ENCODE measurements around the gene NR2F1-AS1.
"Not testable (repeated sequence)": the region's sequence is repeated elsewhere in the genome, so short reads cannot be mapped to it uniquely, and the experiment has no call there.

The NR2F1-AS1 gene

GRCh38 chr5:93423300-93423699 lies 157.7 kb downstream of the NR2F1-AS1 start:
- FAIRE-seq: no peak

- no peak for FAIRE-seq
Observed at GRCh38 chr5:93422652-93423280, 158.3 kb downstream of the NR2F1-AS1 start.

- no peak for FAIRE-seq
Observed at GRCh38 chr5:93421987-93422401, 159.0 kb downstream of the NR2F1-AS1 start.

GRCh38 chr5:93421468-93421867 lies 159.6 kb downstream of the NR2F1-AS1 start:
- FAIRE-seq: no peak

GRCh38 chr5:93417490-93417889 lies 163.5 kb downstream of the NR2F1-AS1 start:
- no peak for FAIRE-seq

GRCh38 chr5:93415819-93416218 lies 165.2 kb downstream of the NR2F1-AS1 start:
- FAIRE-seq: no peak

GRCh38 chr5:93411716-93412115 lies 169.3 kb downstream of the NR2F1-AS1 start:
- FAIRE-seq: no peak

GRCh38 chr5:93409691-93410090 lies 171.3 kb downstream of the NR2F1-AS1 start:
- no peak for FAIRE-seq

GRCh38 chr5:93407454-93407853 lies 173.6 kb downstream of the NR2F1-AS1 start:
- no peak for FAIRE-seq

- FAIRE-seq: no peak
Observed at GRCh38 chr5:93406971-93407401, 174.0 kb downstream of the NR2F1-AS1 start.

- FAIRE-seq: no peak
Observed at GRCh38 chr5:93404246-93404645, 176.8 kb downstream of the NR2F1-AS1 start.

GRCh38 chr5:93403141-93403928 lies 177.7 kb downstream of the NR2F1-AS1 start:
- no peak for FAIRE-seq

- FAIRE-seq: no peak
Observed at GRCh38 chr5:93402451-93402850, 178.6 kb downstream of the NR2F1-AS1 start.

GRCh38 chr5:93401634-93402213 lies 179.3 kb downstream of the NR2F1-AS1 start:
- no peak for FAIRE-seq

- FAIRE-seq: no peak
Observed at GRCh38 chr5:93399675-93400074, 181.3 kb downstream of the NR2F1-AS1 start.

- FAIRE-seq: no peak
Observed at GRCh38 chr5:93395971-93396379, 185.0 kb downstream of the NR2F1-AS1 start.

GRCh38 chr5:93395010-93395409 lies 186.0 kb downstream of the NR2F1-AS1 start:
- FAIRE-seq: no peak

GRCh38 chr5:93394301-93394700 lies 186.7 kb downstream of the NR2F1-AS1 start:
- FAIRE-seq: no peak

GRCh38 chr5:93391169-93391568 lies 189.8 kb downstream of the NR2F1-AS1 start:
- not testable (repeated sequence) for FAIRE-seq

GRCh38 chr5:93385655-93386054 lies 195.4 kb downstream of the NR2F1-AS1 start:
- FAIRE-seq: no peak

GRCh38 chr5:93384995-93385394 lies 196.0 kb downstream of the NR2F1-AS1 start:
- FAIRE-seq: no peak

- no peak for FAIRE-seq
Observed at GRCh38 chr5:93384026-93384425, 197.0 kb downstream of the NR2F1-AS1 start.

GRCh38 chr5:93382188-93382825 lies 198.7 kb downstream of the NR2F1-AS1 start:
- no peak for FAIRE-seq

- FAIRE-seq: no peak
Observed at GRCh38 chr5:93381057-93381456, 200.0 kb downstream of the NR2F1-AS1 start.
